ENCODE results near the gene TGFBI.
"Not testable (repeated sequence)": the region's sequence is repeated elsewhere in the genome, so short reads cannot be mapped to it uniquely, and the experiment has no call there.

The TGFBI gene

DNA sequence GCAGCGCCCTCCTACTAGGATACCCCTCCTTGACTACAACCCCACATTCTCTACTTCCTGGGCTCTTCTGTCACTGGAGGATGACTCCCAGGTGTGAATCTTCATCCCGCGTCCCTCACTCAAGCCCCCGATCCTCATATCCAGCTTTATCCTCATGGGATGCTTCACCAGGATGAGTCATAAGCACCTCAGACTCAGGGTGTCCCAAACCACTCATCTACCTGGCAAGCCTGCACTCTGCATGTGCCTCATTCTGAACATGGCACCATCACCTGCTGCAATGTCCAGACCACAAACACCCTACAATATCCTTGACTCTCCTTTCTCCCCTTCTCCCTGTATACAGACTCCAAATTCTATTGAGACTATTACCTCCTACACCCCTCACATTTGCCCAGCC is 1.5 kb upstream of the TGFBI start:
- no peak for DNase-seq (ENCODE audit: low read depth)

DNA sequence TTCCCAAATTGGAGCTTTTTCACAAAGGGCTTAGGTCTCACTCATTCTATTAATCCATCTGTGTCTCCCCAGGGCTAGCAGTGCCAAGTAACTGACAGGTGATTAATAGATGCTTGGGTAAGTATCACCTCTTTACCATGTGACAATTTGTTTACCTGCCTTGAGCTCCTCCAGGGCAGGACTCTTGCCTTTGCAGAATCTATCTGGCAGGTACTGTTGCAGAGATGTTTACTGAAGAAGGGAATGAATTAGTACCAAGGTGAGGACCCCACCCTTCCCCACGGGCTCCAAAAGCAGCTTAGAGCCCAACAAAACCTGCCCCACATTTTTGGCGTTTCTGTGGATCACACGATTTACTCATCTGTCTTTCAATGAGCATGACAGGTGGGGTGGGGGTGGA is 698 bp upstream of the TGFBI start:
- no peak for DNase-seq (ENCODE audit: low read depth)

DNA sequence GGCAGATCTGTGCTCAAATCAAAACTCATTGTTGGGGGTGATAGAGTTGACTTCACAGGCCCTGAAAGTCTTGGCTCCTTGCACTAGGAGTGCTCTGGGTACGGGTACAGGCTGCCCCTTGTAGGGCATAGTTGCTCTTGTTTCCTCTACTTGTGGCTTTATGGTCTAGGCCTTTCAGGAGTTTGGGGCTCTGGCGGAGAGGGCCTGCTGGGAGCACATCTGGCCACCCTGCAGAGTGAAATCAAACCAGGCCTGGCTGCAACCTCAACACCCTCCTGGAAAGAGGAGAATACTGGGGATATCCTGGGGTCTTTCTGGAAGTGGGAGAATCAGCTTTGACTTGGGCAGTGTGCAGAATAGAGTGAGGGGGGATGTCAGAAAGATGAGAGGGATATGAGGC is 1.5 kb downstream of the TGFBI start:
- no peak for DNase-seq (ENCODE audit: low read depth)

DNA sequence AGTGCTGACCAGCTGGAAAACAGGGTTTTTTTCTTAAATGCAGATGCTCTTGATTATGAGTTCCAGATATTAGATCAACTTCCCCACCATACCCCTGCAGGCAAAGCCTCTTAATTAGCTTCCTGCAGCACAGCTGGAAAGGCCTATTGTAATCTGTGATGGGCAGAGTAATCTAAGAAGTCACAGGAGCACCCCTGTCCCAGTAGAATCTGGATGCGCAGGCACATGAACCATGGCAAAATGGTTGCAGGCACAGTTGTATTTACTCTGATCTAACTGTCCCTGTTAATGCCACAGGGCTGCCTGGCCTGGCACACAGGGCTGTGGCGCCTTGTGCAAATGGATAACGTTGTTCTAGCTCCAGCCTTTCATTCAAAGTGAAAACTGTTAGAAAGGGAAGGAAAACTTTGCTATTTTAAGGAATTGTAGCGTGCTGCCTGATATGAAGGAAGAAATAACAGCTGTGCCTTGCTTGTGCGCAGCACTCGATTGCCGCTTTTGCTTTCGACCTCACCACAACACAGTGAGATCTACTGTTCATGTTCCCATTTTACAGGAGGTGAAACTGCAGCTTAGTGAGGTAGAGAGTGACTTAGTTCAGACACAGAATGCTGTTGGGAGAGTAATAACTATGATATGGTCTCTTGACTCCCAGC is 2.3 kb downstream of the TGFBI start:
- DNase-seq (ENCODE audit: low read depth), result no peak

DNA sequence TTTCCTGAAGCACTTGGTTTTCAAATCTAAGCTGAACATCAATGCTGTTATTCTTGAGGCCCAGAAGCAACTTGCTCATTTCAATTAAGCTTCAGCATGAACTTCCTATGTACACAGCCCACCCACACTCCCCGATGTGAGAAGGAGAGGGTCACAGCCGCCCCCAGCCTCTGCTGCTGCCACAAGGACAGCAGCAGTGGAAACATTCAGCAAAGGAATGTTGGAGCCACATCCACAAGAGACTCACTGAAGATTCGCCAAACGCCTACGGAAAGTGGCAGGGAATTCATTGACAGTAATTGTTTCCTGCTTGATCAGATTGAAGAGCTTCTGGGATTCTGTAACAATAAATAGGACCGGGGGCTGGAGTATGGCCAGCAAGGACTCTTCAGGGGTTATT is 2.9 kb downstream of the TGFBI start:
- DNase-seq (ENCODE audit: low read depth), result no peak

DNA sequence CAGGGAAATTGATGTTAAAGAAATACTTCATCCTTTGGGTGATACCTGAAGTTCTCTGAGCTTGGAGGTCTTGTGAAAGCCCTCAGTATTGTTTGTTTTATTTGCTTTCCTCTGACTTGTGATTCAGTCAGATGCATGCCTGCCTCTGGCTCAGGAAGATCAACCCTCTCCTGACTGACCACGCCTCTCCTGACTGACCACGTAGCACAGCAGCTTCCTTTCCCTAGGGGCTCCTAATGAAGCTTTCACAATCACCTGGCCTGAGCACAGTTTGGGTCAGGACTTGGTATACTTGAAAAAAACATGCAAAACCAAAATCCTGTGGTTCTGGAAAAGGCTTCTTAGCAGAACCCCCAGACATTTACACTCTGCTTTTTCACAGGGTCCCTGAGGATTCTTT is 3.8 kb downstream of the TGFBI start:
- no peak for DNase-seq (ENCODE audit: low read depth)

DNA sequence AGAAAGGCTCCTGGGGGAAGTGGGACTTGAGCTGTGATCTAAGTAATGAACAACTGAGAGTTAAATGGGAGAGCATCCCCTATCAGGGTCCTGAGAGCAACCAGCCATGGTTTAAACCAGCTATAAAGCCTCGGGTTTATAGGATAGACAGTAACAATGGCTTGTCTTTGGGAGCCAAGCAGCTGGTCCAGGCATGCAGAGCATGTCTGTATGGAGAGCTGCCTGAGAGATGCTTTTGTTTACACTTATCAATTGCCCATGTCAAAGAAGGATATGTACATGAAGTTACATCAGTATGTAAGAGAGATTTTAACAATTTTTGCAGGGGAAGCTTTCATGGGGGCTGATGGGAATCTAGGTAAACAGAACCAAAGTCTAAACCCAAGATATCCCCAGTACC is 4.4 kb downstream of the TGFBI start:
- no peak for DNase-seq (ENCODE audit: low read depth)

DNA sequence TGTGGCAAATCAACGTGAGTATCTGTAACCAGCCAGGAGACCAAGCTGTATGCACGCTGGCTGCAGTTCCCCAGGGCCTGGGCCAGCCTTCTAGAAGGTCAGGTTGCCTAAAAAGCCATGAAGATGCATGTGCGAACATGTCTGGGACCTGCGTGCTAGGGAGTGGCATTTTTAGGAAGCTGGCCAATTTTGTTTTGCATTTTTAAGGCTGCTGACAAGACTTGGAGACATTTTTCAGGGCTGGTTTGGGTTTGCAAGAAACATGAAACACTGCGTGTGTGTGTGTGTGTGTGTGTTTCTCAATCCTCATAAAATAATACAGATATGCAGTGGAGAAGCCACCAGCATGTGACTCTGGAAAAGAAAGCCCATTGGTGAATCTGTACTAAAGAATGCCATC is 5.1 kb downstream of the TGFBI start:
- no peak for DNase-seq (ENCODE audit: low read depth)

DNA sequence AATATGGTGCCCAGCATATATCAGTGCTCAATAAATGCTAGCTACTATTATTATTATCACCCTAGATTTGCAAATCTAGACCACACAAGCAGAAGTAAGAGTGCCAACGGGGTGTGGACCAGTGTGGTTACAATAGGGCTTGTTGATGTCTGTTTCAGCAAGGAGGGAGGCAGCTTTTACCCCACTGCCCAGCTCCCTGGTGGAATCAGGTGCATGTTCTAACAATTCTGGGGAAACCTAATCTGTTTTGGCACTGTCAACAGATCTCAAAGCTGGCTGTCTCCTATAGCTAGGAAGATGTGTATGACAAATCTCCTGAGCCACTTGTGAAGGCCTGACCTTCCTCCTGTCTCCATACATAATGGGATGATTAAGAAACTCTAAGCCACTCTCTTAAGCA is 5.7 kb downstream of the TGFBI start:
- DNase-seq (ENCODE audit: low read depth), result no peak

DNA sequence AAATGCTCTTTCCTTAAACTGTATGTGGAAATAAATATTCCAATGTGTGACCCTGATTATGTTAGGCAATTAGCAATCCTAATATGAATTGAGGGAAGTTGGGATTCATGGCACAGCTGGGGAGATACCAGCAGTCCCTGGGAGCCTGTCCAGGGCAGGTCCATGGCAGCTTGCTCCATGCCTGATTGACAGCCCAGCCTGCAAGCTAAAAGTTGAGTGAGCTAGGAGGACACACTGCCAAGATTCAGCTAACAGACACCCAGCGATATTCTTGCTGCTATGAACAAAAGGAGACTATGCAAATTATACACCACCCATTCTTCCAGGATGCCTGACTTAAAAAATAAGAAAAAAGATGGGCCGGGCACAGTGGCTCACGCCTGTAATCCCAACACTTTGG is 6.2 kb downstream of the TGFBI start:
- no peak for DNase-seq (ENCODE audit: low read depth)

DNA sequence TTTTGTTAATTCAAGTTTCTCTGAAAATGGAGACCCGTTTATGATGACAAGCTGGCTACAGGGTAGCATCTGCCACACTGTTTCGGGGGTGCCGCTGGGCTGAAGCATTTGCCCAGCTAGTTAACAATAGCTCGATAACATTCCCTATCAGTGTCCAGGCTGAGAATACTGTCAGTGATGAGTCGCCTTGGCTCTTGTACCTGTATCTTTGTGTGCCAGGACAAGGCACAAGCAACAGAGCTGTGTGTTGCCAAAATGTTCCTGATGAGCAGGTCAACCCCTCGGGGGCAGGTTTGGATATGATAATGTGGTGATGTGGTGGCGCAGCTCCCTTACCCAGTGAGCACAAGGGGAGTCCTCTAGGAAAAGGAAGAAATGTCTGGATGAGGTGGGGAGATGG is 7.0 kb downstream of the TGFBI start:
- no peak for DNase-seq (ENCODE audit: low read depth)

DNA sequence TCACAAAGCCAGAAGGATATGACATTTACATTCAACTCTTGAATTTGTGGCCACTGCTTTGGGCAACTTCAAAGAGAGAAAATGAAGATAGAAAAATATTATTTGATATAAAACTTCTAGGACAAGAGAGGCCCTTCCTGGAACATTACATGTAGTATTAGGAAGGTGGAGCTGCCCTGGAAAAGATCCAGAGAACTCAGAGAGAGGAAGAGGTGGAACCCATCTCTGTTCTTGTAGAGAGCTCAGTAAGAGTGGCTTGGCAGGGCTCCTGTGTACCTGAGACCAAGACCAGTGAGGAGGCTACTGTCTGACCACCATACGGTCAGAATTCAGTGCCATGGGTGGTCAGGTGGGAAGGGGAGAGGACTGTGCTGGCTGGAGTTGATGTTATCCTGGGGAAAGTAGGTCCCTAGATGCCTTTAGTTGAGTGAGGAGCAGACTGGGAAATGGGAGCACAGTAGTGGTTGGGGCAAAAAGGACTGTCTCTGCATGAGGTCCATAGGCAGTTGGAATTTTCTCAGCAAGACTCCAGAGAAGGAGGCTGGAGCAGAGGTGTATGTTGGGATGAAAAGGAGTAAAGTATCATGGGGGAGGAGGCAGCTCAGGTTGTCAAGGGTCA is 7.6 kb downstream of the TGFBI start:
- no peak for DNase-seq (ENCODE audit: low read depth)

DNA sequence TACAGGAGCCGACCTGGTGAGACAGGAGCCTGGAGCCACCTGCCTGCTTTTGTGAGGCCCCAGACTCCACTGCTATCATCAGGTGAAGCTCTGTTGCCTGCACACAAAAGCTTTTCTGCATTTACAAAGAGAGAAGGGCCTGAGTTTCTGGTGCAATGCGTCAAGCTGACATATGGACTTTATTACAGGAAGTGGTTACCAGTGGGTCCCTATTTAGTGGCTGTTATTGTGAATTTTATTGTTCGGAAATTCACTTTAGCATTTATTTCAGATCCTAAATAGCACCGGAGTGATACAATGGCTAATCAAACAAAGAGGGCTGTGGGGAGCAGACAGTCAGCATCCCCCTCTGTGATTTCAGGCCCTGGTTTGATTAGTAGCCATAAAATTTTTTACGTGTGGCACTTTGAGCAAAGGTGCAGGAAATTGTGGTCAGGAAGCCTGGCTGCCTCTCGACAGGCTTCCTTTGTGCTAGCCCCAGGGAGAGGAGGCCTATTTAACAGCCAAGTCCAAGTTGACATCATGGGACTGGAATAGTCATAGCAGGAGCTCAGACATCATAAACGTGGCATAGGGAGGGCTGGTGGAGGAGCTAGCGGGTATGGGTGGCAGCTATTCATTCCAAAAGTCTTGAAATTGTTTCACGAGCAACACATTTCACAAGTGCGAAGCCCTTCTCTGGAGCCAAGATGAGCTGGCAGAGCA is 8.4 kb downstream of the TGFBI start:
- no peak for DNase-seq (ENCODE audit: low read depth)

DNA sequence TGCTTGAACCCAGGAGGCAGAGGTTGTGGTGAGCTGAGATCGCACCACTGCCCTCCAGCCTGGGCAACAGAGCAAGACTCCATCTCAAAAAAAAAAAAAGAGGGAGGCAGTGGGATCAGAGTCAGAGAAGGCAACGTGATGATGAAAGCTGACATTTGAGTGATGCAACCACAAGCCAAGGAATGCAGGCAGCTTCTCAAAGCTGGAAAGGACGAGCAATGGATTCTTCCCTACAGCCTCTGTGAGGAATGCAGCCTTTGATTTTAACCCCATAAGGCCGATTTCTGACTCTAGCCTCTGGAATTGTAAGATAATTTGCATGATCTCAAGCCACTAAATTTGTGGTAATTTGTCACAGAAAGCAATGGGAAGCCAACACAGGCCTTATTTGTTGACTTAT is 9.8 kb downstream of the TGFBI start:
- DNase-seq (ENCODE audit: low read depth), result no peak

DNA sequence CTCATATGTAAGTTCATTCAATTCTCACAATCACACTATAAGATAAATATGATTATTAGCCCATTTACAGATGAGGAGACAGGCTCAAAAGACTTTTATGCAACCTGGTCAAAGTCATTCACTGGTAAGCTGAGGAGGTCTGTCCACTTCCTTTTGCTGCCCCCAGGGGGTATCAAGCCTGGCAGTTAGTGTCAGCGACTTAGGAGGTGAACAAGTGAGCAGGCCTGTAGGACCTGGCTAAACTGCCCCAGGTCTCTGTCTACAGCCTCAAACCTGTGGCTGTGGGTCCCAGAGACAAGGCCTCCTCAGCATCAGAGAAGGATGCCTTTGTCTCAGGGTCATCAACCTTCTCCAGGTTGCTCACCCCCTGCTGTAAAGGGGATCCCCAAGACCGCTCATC is 10.4 kb downstream of the TGFBI start:
- DNase-seq (ENCODE audit: low read depth), result no peak

DNA sequence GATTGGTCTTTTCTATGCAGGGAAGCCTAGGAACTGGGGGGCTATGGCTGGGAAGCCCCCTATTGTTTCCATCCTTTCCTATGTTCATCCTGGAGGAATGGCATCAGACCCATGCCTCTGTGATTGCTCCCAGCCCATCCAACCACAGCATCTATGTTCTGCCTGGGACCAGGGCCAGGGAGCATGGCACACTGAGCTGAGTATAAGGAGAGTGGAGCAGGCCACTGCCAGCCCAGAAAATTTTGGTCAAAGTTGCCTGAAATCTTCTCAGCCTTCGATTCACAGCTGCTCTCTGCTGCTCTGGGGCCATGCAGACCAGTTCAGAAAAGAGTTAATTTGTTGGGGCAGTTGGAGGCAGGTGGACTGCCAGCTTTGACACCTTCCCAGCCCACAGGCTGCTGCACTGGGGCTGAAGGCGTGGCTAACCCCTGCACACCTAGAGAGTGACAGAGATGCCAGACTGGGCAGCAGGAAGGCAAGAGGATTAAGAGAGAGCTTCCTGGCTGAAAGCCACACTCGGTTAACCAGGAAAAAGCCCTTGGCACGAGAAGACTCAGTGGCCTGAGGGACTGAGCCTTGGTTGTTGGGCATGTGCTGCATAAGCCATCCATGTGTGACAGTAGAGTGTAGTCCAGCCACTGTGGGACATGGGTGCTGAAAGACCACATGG is 12.1 kb downstream of the TGFBI start:
- no peak for DNase-seq (ENCODE audit: low read depth)

DNA sequence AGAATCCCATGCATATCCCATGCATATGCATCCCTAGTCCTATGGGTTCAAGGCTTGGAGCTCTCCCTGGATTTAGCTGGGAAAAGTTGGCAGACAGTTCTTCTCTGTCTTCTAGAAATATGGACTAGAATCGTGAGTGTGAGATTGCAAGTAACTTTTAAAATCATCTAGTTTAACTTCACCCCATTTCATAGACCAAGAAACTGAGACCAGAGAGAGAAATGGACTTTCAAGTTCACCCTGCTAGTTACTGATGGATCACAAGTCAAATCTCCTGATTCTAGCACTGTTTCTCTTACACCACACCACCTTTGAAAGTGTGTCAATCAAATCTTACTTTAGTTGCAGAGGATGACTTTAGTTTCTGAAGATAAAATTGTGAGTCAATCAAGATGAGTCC is 13.4 kb downstream of the TGFBI start:
- no peak for DNase-seq (ENCODE audit: low read depth)

DNA sequence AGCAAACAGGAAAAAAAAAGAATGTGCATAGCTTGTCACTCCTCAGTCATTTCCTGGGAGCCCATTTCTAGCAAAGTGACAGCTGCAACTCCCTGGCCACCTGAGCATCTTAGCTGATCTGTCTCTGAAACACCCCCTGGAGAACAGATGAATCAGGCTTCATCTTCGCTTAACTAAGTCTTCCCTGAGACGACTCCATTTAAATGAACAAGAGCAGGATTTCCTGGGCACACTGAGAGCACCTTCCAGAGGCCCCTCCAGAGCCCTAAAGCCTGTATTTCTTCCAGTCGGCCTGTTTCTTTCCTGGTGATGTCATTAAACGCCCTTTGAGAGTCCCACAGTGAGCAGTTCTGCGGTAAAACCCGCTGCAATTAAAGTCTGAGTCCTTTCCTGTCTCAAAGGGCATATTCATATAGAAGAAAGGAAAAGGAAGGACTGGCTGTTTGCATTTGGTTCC is 13.9 kb downstream of the TGFBI start:
- no peak for DNase-seq (ENCODE audit: low read depth)

DNA sequence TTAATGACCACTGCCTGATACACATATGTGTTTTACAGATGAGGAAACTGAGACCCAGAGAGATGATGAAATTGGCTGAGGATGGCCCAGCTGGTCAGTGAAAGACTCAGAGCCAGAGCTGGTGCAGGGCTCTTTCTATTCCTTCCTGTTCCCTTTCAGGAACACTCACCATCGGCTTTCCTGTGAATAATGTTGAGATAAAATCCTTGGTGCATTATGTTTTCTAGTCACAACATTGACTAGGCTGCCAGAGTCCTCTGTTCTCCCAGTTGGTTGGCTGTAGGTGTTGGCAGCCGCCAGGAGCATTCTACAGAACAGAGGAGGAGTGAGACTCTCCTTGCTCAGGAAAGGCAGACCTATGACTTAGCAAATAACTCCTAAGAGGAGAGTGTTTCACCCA is 14.8 kb downstream of the TGFBI start:
- no peak for DNase-seq (ENCODE audit: low read depth)

DNA sequence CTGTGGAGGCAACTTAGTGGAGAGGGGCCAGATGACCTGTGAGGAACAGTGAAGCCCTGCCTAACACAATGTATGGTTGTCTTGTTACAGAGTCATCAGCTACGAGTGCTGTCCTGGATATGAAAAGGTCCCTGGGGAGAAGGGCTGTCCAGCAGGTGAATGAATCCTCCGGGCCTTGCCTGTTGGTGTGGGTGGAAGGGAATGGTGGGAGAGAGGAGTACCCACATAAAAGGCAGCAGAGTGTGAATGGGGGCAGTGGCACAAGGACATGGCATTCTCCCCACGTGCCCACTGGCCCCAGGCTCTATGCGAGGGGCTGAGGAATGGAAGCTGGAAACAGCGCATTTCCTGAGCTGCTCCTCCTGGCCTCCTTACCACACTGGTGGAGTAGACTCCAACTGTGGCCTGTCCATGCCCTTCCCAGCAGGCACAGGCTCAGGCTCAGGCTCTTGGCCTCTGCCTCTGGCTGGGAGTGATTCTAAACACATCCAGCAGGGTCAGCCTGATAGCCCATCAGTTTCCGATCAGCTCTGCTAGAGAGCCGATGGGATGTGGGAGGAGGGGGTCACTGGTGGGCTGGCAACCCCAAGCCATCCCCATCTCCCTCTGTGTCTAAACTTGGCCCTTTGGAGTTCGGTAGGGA is 15.3 kb downstream of the TGFBI start:
- no peak for DNase-seq (ENCODE audit: low read depth)

DNA sequence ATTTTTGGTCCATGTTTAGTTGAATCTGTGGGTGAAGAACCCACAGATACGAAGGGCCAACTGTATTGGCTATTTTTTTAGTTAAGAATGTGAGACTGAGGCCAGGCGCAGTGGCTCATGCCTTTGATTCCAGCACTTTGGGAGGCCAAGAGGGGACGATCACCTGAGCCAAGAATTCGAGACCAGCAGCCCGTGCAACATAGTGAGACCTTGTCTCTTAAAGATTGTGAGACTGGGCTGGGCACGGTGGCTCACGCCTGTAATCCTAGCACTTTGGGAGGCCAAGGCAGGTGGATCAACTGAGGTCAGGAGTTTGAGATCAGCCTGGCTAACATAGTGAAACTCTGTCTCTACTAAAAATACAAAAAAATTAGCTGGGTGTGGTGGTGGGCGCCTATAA is 16.2 kb downstream of the TGFBI start:
- not testable (repeated sequence) for DNase-seq (ENCODE audit: low read depth)

DNA sequence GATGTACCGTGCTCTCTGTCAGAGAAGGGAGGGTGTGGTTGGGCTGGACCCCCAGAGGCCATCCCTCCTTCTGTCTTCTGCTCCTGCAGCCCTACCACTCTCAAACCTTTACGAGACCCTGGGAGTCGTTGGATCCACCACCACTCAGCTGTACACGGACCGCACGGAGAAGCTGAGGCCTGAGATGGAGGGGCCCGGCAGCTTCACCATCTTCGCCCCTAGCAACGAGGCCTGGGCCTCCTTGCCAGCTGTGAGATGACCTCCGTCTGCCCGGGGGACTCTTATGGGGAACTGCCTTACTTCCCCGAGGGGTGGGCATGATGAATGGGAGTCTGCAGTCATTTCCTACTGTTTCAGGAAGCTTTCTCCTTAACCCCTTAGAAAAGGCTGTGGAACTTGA is 17.5 kb downstream of the TGFBI start:
- DNase-seq (ENCODE audit: low read depth), result no peak

DNA sequence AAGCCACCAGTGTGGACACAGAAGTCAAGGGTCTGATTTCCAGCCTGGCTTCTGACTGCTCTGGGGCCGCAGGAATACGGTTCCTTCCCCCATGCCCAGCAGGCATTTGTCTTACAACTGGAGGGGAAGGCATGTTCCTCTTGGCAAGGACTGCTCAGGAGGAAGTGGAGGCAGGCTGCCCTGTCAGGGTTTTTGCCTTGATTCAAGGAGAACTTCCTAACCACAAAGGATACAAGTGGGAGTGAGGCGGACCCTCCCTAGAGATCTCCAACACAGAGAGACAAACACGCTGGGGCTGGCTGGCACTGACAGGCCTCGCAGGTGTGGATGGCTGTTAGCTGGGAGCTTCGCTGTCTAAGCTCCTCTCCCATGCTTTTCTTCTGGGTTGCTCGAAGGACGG is 19.1 kb downstream of the TGFBI start:
- no peak for DNase-seq (ENCODE audit: low read depth)

Data from stimulated activated CD8-positive, alpha-beta memory T cell treated with anti-CD3 and anti-CD28 coated beads, Interleukin-4, amount 100 ng/mL, for 24 hours (primary cell).